Activated T-helper 9 cell treated with anti-CD3 and anti-CD28 coated beads, Interleukin-2, amount 50 U/mL, for 16 hours (primary cell): ENCODE results near the gene LSM4.
A peak's percentile ranks its signal among the peaks of the same experiment; 100 is the strongest.

ENCODE experiments used
- DNase-seq: peaks from one replicate; pipeline ENCODE4 v3.0.0-alpha.2; 2020; ENCODE audit warnings: low read depth

LSM4 gene

DNA sequence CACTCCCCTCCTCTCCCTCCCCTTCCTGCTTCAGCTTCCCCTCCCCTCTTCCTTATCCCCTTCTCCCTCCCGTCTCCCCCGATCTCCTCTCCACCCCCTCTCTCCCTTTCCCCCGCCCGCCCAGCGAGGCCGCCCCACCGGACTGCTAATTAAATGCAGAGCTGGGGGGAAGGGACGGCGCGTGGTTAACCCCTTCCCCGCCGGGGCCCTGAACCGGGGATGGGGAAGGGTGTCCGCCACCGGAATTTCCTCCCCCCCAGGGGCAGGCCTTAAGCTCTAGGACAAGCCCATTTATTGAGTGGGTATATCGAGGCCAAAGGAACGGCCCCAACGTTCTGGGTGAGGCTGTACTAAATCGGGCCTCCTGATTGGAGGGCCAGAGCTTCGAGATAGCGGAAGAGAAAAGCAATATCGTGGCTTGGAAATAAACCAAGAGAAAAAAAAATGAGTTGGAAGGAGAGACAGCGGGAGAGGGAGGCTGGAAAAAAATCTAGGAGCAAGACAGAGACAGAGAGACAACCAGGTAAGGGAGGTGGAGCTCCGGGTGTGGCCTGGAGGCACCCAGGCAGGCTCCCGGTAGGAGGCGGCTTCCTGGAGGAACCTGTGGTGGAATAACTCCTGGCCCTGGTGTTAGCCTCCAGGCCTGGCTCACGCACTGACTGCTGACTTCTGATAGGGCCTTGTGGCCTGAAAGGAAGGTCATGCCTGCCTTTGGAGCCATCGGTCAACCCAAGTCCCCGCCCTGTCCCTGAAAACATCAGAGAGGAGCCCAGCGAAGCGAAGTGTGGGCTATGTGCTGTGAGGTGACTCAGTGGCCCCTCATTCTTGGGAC lies 29.9 kb downstream of the LSM4 start:
- DNase-seq: no peak

DNA sequence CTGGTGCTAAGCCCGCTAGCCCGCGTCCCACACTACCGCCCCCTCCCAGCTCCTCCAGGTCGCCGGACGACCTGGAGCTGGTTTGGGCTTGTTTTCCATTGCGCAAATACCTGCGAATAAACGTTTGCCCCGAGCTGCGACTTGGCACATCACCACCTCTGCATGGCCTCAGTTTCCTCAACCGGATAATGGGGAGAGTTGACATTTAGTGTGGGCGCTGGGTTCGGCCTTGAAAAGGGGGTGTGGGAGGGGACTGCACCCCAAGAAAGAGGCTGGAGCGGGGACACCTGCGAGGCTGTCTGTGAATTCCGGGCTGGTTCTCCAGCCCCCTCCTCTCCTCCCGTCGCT lies 30.4 kb downstream of the LSM4 start:
- no peak for DNase-seq

DNA sequence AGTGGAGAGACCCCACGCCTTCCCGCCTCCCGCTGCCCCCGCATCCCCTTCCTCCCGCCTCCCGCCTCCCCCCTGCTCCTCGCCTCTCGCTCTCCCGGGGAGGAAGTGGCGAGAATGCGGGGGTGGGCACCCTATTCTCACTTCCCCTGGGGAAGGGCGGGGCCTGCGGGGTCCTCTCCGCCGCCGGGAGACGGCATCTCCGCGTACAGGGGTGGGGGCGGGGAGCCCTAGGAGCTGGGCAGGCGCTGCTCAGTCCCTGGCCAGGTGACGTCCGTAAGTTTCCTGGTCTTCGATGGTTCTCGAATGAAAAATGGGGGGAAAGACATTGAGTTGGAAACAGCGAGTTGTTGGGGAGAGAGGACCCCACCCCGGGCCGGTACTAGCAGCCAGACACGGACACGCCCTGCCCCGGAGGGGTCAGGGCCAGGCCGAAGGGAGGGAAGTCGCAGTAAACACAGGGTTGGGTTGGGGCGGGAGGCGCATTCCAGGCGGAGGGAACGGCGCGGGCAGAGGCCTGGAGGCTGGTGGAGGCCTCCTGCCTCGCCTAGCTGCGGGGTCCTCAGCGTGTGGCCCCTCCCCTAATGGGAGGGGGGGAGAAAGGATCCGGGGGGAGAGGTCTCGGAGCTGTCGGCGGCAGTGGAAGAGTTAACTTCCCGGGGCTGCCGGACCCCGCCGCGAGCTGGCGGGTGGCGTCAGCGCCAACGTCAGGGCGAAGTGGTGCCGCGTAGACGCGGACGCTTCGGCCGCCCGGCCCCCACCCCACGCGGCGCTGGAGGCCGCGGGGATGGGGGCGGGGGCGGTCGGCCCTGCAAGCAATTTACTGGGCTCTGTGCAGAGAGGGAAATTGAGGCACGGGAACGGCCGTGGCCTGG lies 31.1 kb downstream of the LSM4 start:
- peak; percentile 74 for DNase-seq

DNA sequence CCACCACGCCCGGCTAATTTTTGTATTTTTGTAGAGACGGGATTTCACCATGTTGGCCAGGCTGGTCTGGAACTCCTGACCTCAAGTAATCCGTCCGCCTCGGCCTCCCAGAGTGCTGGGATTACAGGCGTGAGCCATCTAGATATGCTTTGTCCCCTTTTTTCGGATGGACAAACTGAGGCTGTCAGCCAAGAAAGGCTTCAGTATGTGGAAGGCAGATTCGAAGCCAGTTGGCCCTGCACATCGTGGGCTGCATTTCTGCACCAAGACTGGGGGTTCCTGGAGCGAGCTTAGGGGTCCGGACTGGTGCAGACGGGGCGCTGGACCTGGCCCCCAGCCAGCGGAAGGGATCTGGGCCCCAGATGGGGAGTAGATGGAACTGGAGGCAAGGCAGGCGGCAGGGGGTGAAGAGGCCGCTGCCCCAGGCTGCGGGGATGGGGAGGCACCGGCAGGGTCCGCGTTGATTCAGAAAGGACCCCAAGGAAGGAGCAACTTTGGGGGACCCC lies 31.8 kb downstream of the LSM4 start:
- no peak for DNase-seq

DNA sequence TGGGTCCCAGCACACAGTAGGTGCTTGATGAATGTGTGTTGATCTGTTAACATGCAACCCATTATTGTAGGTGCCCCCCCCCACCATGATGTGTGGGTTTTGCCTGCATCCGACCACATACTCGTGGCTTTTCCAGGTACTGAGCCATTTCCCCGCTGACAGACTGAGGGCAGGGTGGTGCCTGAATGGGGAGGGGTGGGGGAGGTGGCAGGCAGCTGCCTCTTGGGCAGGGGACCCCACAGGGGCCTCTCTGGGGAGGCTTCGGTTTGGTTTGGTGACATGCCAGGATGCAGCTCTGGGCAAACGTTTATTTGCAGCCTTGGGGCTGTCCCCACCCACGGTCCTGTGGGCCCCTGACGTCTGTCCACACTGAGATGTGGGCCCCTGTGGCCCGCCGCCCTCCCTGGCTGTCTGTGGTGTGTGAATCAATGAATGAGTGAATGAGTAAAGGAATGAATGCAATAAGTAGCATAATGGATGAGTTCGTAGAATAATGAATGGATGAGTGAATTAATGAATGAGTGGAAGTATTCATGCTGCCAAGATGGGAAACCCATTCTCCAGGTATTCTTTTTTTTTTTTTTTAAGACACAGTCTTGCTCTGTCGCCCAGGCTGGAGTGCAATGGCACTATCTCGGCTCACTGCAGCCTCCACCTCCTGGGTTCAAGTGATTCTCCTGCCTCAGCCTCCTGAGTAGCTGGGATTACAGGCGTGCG lies 32.4 kb downstream of the LSM4 start:
- DNase-seq: peak; percentile 82

DNA sequence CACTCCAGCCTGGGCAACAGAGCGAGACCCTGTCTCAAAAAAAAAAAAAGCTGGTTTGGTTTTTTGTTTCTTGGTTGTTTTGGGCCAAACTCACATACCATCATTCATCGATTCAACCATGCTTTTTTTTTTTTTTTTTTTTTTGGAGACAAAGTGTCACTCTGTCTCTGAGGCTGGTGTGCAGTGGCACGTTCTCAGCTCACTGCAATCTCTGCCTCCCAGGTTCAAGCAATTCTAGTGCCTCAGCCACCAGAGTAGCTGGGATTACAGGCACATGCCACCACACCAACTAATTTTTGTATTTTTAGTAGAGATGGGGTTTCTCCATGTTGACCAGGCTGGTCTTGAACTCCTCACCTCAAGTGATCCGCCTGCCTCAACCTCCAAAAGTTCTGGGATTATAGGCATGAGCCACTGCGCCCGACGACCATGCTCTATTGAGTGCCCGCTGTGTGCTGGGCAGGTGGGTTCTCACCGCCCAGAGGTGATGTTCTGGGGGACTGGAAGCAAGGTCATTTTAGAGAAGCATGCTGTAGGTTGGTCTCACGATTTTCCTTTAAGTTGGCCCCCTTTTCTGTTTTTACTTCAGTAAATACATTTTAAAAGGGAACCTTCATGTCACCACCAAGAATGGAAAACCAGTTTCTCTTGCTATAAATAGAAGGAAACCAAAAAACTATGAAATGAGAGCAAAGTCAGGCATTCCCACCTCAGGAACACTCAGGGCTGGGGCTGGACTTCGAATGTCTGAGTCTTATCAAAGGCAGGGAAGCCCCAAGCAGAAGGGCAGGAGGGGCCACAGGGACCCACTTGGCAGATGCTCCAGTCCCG lies 33.2 kb downstream of the LSM4 start:
- DNase-seq: no peak

DNA sequence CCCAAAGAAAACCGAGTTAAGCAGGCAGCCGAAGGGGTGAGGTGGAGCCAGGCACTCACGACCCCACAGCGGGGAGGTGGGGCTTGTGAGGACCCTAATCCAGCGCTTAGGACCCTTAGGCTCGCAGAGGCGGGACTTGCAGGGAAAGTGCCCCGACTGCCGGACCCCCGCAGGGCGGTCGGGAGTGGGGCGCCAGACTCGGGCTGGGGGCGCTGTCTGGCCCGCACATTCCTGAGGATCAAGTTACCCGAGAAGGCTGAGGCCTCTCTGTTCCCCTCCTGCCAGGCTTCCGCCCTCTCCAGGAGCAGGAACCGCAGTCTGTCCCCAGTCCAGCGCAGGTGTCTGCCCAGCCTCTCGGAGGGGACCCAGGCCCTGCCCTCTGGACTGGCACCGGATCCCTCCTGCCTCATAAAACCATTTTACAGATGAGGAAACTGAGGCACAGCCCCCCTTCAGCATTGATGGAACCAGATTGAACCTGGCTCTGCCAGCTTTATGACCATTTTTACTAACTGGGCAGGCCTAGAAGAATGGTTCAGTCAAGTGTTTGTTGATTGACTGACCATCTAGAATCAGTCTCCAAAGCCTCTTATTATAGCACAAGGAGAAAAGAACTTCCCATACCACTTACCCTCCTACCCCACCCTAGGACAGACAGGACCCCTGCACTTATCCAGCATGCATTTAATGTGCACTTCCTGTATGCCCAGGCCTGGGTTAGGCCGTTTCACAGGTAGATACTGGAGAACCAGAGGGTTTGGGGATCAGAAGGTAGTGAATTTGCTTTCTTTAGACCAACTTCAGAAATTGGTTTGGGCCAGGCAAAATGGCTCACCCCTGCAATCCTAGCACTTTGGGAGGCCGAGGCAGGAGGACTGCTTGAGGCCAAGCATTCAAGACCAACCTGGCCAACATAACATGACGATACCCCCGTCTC lies 34.8 kb downstream of the LSM4 start:
- no peak for DNase-seq

DNA sequence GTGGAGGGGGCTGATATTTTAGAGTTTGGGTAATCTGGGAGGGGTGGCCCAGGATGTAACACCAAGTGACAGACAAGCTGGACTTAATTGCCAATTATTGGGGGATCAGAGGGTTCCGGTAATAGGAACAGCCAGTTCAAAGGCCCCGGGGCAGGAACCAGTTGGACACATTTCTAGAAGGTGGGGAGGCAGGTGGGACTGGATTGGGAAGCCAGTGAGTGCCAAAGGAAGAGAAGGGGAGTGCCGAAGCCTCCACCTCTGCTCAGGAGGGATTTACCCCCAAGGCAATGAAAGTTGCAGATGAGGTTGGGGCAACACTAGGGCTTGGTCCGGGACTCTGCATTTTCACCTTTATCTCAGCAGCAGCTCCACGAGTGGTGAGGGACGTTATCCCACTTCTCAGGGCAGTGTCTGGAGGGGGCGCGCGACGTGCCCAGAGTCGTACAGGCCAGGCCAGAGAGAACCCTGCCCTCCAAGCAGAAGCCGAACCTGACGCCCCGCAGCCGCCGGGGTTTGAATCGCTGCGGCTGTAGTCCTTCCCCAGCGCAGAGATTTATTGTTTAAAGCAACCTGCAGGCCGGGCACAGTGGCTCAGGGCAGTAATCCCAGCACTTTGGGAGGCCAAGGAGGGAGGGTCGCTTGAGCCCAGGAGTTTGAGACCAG lies 35.8 kb downstream of the LSM4 start:
- no peak for DNase-seq

DNA sequence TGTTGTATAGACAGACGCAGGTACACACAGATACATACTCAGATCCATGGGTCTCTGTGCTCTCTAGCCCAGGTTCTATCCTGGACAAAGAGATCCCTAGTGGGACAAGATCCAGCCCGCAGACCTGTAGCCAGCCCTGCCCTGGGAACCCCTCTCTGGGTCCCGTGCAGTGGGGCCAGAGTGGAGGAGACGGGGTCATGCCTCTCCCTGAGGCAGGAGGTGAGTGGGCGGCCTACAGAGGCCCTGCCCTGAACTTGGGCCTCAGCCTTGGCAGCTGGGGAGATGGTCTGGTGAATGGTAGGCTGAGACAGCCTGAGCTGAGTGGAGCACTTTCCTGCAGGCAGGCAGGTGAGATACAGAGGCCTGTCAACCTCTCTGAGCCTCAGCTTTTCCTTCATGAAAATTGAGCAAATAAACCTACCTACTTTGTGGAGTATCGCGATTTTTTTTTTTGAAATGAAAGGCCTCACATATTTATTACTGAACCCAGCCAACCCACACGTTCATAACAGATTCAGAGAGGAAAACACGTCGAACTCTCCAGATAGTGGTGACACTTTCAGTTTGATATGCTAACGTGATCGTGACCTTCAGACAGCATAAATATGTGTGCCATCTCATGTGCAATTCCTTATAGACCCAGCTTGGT lies 38.0 kb downstream of the LSM4 start:
- no peak for DNase-seq

DNA sequence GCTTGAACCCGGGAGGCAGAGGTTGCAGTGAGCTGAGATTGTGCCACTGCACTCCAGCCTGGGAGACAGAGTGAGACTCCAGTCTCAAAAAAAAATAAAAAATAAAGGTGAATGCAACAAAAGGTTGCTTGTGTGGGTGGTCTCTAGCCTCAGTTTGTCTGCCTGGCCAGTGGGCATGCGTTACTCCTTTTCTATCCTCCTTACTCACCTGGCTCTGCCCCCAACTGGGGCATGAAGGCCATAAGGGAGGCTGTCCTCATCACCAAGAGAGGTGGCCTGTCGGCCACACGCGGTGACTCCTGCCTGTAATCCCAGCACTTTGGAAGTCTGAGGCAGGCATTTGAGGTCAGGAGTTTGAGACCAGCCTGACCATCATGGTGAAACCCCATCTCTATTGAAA lies 39.5 kb downstream of the LSM4 start:
- no peak for DNase-seq

DNA sequence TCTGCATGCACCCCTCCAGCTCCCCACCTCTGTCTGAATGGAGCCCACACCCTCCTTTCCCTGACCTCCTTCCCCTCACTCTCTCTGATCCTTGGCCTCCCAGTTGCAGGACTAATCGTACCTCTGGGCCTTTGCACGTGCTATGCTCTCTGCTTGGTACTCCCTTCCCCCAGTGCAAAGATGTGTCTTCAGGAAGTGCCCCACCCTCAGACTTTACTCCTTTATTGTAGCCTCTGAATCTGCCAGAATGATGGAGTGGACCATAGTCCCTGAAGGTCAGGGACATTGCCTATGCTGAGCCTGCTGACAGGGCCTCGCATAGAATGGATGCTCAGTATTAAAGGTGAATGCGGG lies 40.1 kb downstream of the LSM4 start:
- no peak for DNase-seq

DNA sequence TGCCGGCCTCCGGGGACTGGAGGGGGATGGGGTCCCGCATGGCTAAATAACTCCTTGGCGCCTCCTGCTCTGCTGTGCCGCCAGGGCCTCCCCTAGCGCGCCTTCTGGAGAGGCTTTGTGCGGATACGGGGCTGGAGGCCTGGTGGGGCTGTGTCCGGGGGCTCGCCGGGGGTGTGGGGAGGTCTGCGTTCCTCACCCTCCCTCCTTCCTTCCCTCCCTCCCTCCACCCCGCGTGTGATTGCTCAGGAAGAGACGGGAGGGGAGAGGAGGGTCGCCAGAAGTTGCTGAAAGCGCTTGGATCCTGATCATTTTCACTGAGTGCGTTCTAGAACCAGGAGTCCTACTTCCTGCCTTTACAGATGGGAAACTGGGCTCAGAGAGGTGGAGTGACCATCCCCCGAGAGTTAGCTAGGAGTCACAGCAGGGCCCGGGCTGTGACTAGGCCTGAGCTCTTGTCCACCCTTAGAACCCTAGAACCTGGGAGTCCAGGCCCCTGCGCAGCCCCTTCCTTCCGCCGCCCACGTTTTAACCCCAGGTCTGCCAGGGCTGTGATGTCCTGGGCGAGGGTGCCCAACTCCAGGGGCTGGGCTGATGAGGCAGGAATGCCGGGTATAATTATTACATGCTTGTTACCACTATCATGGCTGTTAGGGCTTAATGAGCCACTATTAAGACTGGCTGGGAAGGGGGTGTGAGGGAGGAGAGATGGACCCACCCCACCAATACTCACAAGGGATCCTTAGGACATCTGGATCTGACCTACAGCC lies 40.7 kb downstream of the LSM4 start:
- DNase-seq: no peak

DNA sequence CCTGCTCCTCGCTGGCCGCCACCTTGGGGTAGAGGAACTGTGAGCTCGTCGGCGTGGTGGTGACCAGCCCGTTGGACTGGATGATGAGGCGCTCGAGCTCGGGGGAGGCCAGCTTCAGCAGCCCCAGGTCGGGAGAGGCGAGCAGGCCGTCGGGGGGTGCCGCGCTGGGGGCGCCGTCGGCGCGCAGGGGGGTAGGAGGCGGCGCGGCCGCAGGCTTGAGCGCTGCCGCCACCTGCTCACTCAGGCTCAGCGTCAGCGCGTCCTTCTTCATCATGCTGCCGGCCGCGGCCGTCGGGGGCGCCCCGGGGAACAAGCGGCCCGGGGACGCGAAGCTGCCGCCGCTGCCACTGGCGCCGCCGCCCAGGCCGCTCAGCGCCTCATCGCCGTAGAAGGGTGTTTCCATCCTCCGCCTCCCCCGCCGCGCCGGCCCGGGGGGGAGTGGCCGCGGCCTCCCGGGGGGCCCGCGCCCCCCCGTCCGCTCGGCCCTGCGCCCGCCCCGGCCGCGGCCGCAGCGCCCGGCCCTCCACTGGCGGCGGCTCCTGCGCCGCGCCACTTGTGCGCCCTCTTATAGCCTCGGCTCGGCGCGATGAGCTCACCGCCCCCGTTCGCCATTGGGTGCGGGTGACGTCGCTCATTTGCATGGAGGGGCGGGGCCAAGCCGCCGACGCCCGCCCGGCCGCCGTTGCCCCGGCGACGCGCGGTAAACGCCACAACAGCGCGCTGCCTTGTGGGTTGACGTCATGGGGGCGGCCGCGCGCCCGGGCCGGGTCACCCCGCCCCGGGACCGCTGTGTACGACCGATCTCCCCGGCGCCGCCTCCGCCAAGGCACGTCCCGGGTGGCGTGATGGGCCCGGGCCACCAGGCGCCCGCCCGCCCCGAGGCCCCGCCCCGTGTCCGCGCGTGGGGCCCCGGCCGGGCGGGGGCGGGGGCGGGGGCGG lies 41.5 kb downstream of the LSM4 start, which contains the start of gene JUND:
Gene JUND, minus strand, starts transcription at position 541 of the 939 bp plus-strand sequence. Its CDS starts 138 bp downstream, at position 403.
- peak; percentile 97 for DNase-seq

DNA sequence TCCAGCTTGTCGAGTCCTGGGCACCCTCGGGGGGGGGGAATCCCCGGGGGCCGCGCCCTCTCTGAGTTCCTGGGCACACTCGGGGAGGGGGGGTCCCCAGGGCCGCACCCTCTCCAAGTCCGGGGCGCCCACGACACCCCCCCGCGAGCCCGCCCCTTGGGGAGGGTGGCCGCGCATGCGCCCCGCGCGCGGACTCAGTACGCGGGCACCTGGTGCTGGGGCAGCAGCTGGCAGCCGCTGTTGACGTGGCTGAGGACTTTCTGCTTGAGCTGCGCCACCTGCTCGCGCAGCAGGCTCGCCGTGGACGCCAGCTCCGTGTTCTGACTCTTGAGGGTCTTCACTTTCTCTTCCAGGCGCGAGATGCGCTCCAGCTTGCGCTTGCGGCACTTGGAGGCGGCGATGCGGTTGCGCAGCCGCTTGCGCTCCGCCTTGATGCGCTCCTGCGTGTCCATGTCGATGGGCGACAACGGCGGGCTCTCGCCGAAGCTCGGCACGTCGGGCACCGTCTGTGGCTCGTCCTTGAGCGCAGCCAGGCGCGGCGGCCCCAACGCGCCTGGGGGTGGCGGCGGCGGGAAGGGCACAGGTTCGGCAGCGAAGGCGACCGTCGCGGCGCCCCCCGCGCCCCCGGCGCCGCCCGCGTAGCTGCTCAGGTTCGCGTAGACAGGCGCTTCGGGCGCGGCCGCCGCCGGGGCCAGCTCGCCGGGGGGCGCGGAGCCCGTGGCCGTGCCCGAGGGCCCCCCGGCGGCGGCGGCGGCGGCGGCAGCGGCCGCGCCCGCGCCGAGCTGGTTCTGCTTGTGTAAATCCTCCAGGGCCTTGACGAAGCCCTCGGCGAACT lies 42.4 kb downstream of the LSM4 start:
- peak; percentile 73 for DNase-seq

DNA sequence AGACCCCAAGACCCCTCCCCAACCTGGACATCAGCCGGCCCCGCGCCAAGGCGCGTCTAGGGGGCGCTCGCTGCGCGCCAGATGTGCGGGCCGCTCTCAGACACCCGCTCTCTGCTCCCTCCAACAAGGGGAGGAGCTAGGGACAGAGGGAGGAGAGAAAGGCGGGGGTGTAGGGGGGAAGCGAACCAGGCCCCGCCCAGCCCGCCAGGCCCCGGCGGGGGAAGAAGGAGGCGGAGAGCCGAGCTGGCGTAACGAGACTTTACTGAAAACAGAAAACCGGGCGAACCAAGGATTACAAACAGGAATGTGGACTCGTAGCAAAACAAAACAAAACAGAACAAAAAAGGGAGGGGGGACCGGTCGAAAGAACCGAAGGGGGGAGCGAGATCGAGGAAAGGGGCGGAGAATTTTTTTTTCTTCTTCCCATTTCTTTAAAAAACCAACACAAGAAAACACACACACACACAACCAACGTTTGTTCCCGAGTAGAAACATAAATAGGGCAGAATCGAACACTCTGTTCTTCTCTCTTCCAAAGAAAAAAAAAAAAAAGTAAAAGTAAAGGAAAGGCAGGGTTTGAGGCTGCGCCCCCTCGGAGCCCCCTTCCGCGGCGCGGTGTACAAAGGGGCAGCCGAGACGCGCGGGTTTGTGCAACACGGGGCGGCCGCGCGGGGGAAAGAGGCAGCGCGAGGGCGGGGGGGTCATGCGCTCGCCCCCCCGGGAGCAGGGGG lies 43.2 kb downstream of the LSM4 start:
- DNase-seq: peak; percentile 86

DNA sequence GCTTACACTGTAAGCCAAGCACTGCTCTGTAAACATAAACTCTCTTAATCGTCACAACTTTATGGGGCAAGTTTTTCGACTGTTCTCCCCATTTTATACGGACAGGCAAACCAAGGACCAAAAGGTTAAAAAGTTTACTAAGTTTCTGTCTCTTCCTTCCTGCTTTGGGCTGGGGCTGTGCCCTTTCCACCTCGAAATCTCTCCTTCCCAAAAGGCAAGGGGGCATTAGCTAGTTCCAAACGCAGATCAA lies 43.7 kb downstream of the LSM4 start:
- DNase-seq: no peak
